Neural progenitor cell (in vitro differentiated cells): ENCODE data around the gene ZNF592. TPM values are rescaled to one million over a fixed set of nuclear protein-coding genes. Genes with fewer than 3 reads are reported as not detected.

Experiments
- DNase-seq: peaks from one replicate; pipeline ENCODE4 v3.0.0-alpha.2; 2016; ENCODE audit warnings: low spot score
- H2AFZ ChIP-seq: fragments of 200-600 bp; sonication (generic); replicated peaks from 2 replicates; pipeline ENCODE4 v1.6.1; 2016; ENCODE audit warnings: antibody characterized with exemption
- H3F3A ChIP-seq: fragments of 200-600 bp; sonication (generic); 2 replicates; pipeline ENCODE4 v1.6.1; 2016; ENCODE audit warnings: antibody characterized with exemption, low read depth
- H3K27ac ChIP-seq: fragments of 200-600 bp; sonication (generic); 2 replicates; pipeline ENCODE4 v1.5.1; 2016; ENCODE audit warnings: mild to moderate bottlenecking
- H3K27me3 ChIP-seq: fragments of 200-600 bp; sonication (generic); 2 replicates; pipeline ENCODE4 v1.6.1; 2016; ENCODE audit warnings: mild to moderate bottlenecking, moderate library complexity
- H3K36me3 ChIP-seq: fragments of 200-600 bp; sonication (generic); 2 replicates; pipeline ENCODE4 v1.5.1; 2016
- H3K4me1 ChIP-seq: fragments of 200-600 bp; sonication (generic); 2 replicates; pipeline ENCODE4 v1.6.1; 2016; ENCODE audit warnings: mixed run types
- H3K4me2 ChIP-seq: fragments of 200-600 bp; sonication (generic); 2 replicates; pipeline ENCODE4 v1.6.1; 2016
- H3K4me3 ChIP-seq: fragments of 200-600 bp; sonication (generic); 2 replicates; pipeline ENCODE4 v1.5.1; 2016
- H3K79me2 ChIP-seq: fragments of 200-600 bp; sonication (generic); 2 replicates; pipeline ENCODE4 v1.6.1; 2016; ENCODE audit warnings: low read depth
- H3K9ac ChIP-seq: fragments of 200-600 bp; sonication (generic); 2 replicates; pipeline ENCODE4 v1.6.1; 2016
- H3K9me3 ChIP-seq: fragments of 200-600 bp; sonication (generic); 2 replicates; pipeline ENCODE4 v1.5.1; 2016; ENCODE audit warnings: low read depth
- H4K20me1 ChIP-seq: fragments of 200-600 bp; sonication (generic); 2 replicates; pipeline ENCODE4 v1.6.1; 2016; ENCODE audit warnings: low read depth
- H3K27ac Mint-ChIP-seq: 3 replicates; pipeline ENCODE4 v1.8.0; 2021; ENCODE audit warnings: mixed read lengths
- H3K27me3 Mint-ChIP-seq: 2 replicates; pipeline ENCODE4 v1.8.0; 2022; ENCODE audit warnings: low read depth, mild to moderate bottlenecking, inconsistent platforms, moderate library complexity, mixed read lengths; ENCODE audit not compliant: insufficient read depth
- H3K36me3 Mint-ChIP-seq: 3 replicates; pipeline ENCODE4 v1.8.0; 2021; ENCODE audit warnings: mixed read lengths
- H3K4me1 Mint-ChIP-seq: 3 replicates; pipeline ENCODE4 v1.8.0; 2021; ENCODE audit warnings: mixed read lengths
- H3K4me3 Mint-ChIP-seq: 3 replicates; pipeline ENCODE4 v1.8.0; 2021; ENCODE audit warnings: mild to moderate bottlenecking, moderate library complexity, mixed read lengths
- H3K9me3 Mint-ChIP-seq: 3 replicates; pipeline ENCODE4 v1.8.0; 2020; ENCODE audit warnings: mixed read lengths
- CTCF ChIP-seq: fragments of 200-600 bp; sonication (generic); IDR thresholded peaks from 2 replicates; pipeline ENCODE4 v1.5.1; 2017; ENCODE audit warnings: antibody characterized with exemption, mild to moderate bottlenecking
- EZH2 ChIP-seq: fragments of 200-600 bp; sonication (generic); IDR thresholded peaks from 2 replicates; pipeline ENCODE4 v1.6.1; 2017; ENCODE audit warnings: antibody characterized with exemption, mild to moderate bottlenecking, moderate library complexity
- EZH2phosphoT487 ChIP-seq: fragments of 200-600 bp; sonication (generic); IDR thresholded peaks from 2 replicates; pipeline ENCODE4 v1.6.1; 2017; ENCODE audit warnings: antibody characterized with exemption
- total RNA-seq: library from RNA; depleted of rRNA; stranded (reverse); fragments of >200 nt; gene quantifications from 2 replicates; pipeline ENCODE4 v1.2.3, GENCODE V29; 2015; ENCODE audit warnings: low replicate concordance

The ZNF592 gene
- total RNA-seq, 1 donor from 2014 or later: 5.8 TPM

GRCh38 chr15:84797212-84797611 is 48.8 kb downstream of the ZNF592 start:
- no peaks in the 10 kb centered on the region for H3F3A ChIP-seq
- H3K27ac Mint-ChIP-seq: no peak overlapping the region
- no peak overlapping the region for H3K4me3 ChIP-seq
- no peaks in the 10 kb centered on the region for H3K36me3 ChIP-seq
- no peaks in the 10 kb centered on the region for H3K27me3 ChIP-seq
- no peaks in the 10 kb centered on the region for H3K4me1 ChIP-seq
- TF ChIP-seq EZH2phosphoT487: no peak
- no peak for TF ChIP-seq EZH2
- no peaks in the 10 kb centered on the region for H3K79me2 ChIP-seq
- no peak overlapping the region for H3K4me2 ChIP-seq
- H4K20me1 ChIP-seq: peaks cover under 1% of the 10 kb centered on the region
- H3K9ac ChIP-seq: no peak overlapping the region
- H3K9me3 ChIP-seq: no peaks in the 10 kb centered on the region
- no peak overlapping the region for H3K27ac ChIP-seq
- H2AFZ ChIP-seq: no peak overlapping the region
- H3K4me3 Mint-ChIP-seq: no peak overlapping the region
- no peaks in the 10 kb centered on the region for H3K9me3 Mint-ChIP-seq
- no peak for DNase-seq
- peaks cover 17% of the 10 kb centered on the region for H3K36me3 Mint-ChIP-seq
- no peaks in the 10 kb centered on the region for H3K4me1 Mint-ChIP-seq
- H3K27me3 Mint-ChIP-seq: no peaks in the 10 kb centered on the region

GRCh38 chr15:84797801-84798200 is 49.4 kb downstream of the ZNF592 start:
- Histone ChIP-seq H3K9ac (no peak overlapping the region), H3K27me3 (no peaks in the 10 kb centered on the region), H3K4me1 (no peaks in the 10 kb centered on the region), H3K27ac (no peak overlapping the region), H2AFZ (no peak overlapping the region), H3F3A (no peaks in the 10 kb centered on the region), H3K9me3 (no peaks in the 10 kb centered on the region), H3K79me2 (no peaks in the 10 kb centered on the region), H3K36me3 (no peaks in the 10 kb centered on the region), H3K4me2 (no peak overlapping the region), H4K20me1 (no peaks in the 10 kb centered on the region), H3K4me3 (no peak overlapping the region)
- H3K9me3 Mint-ChIP-seq: no peaks in the 10 kb centered on the region
- no peaks in the 10 kb centered on the region for H3K4me1 Mint-ChIP-seq
- H3K4me3 Mint-ChIP-seq: no peak overlapping the region
- no peaks in the 10 kb centered on the region for H3K27me3 Mint-ChIP-seq
- DNase-seq: no peak
- TF ChIP-seq EZH2 (no peak), EZH2phosphoT487 (no peak), CTCF (no peak)
- peaks cover 17% of the 10 kb centered on the region for H3K36me3 Mint-ChIP-seq
- no peak overlapping the region for H3K27ac Mint-ChIP-seq

- H3K27me3 ChIP-seq: no peaks in the 10 kb centered on the region
- no peak for DNase-seq
- no peaks in the 10 kb centered on the region for H3F3A ChIP-seq
- H3K9me3 Mint-ChIP-seq: no peaks in the 10 kb centered on the region
- H3K9me3 ChIP-seq: no peaks in the 10 kb centered on the region
- no peak overlapping the region for H3K27ac ChIP-seq
- H4K20me1 ChIP-seq: no peaks in the 10 kb centered on the region
- TF ChIP-seq EZH2phosphoT487: no peak
- no peak for TF ChIP-seq CTCF
- no peak overlapping the region for H3K27ac Mint-ChIP-seq
- H3K4me3 ChIP-seq: no peak overlapping the region
- H3K4me2 ChIP-seq: no peak overlapping the region
- no peak overlapping the region for H3K9ac ChIP-seq
- H2AFZ ChIP-seq: no peak overlapping the region
- no peaks in the 10 kb centered on the region for H3K79me2 ChIP-seq
- no peaks in the 10 kb centered on the region for H3K4me1 ChIP-seq
- H3K36me3 Mint-ChIP-seq: peaks cover 21% of the 10 kb centered on the region
- no peak overlapping the region for H3K4me3 Mint-ChIP-seq
- H3K36me3 ChIP-seq: no peaks in the 10 kb centered on the region
- H3K27me3 Mint-ChIP-seq: no peaks in the 10 kb centered on the region
- no peaks in the 10 kb centered on the region for H3K4me1 Mint-ChIP-seq
These were observed 50.1 kb downstream of the ZNF592 start for GRCh38 chr15:84798436-84798946.

- Histone ChIP-seq H3K4me1 (no peaks in the 10 kb centered on the region), H3K36me3 (no peaks in the 10 kb centered on the region), H4K20me1 (no peaks in the 10 kb centered on the region), H3K27ac (no peak overlapping the region), H3K9me3 (no peaks in the 10 kb centered on the region), H3K9ac (no peak overlapping the region), H3K4me2 (no peak overlapping the region), H2AFZ (no peak overlapping the region), H3K79me2 (no peaks in the 10 kb centered on the region), H3K4me3 (no peak overlapping the region), H3K27me3 (no peaks in the 10 kb centered on the region), H3F3A (no peaks in the 10 kb centered on the region)
- TF ChIP-seq EZH2: no peak
- no peak for TF ChIP-seq EZH2phosphoT487
- no peak for TF ChIP-seq CTCF
- no peaks in the 10 kb centered on the region for H3K4me1 Mint-ChIP-seq
- no peak overlapping the region for H3K27ac Mint-ChIP-seq
- no peak overlapping the region for H3K4me3 Mint-ChIP-seq
- no peaks in the 10 kb centered on the region for H3K27me3 Mint-ChIP-seq
- H3K9me3 Mint-ChIP-seq: no peaks in the 10 kb centered on the region
- H3K36me3 Mint-ChIP-seq: peaks cover 20% of the 10 kb centered on the region
- DNase-seq: no peak
These were observed 51.3 kb downstream of the ZNF592 start for GRCh38 chr15:84799511-84800187.
